Suppressor macrophage treated with lipopolysaccharide for 4 hours (primary cell): ENCODE data around the gene KRT35.

ENCODE experiments used
- DNase-seq: peaks from one replicate; pipeline ENCODE4 v3.0.0-alpha.2; 2020

The KRT35 gene

GRCh38 chr17:41481036-41481435, at the start of gene KRT35:
TSS of gene KRT35 (minus strand) at chr17:41481151. CDS start at chr17:41481097, 54 bp downstream.
- DNase-seq, result no peak

- no peak for DNase-seq
Measured at GRCh38 chr17:41530062-41531048, 49.4 kb upstream of the KRT35 start.

- DNase-seq, result no peak
Measured at GRCh38 chr17:41529491-41529915, 48.6 kb upstream of the KRT35 start.

GRCh38 chr17:41528959-41529353, 48.0 kb upstream of the KRT35 start:
- DNase-seq, result no peak

GRCh38 chr17:41527063-41528023, 46.4 kb upstream of the KRT35 start:
- no peak for DNase-seq

GRCh38 chr17:41524261-41524660, 43.3 kb upstream of the KRT35 start:
- no peak for DNase-seq

GRCh38 chr17:41523787-41524186, 42.8 kb upstream of the KRT35 start:
- no peak for DNase-seq

- DNase-seq, result no peak
Measured at GRCh38 chr17:41523225-41523593, 42.3 kb upstream of the KRT35 start.

GRCh38 chr17:41522301-41523224, 41.6 kb upstream of the KRT35 start:
- DNase-seq, result no peak

GRCh38 chr17:41521574-41522261, 40.8 kb upstream of the KRT35 start:
- peak; percentile 51 for DNase-seq

GRCh38 chr17:41520821-41521521, 40.0 kb upstream of the KRT35 start:
- DNase-seq, result no peak

- DNase-seq, result no peak
Measured at GRCh38 chr17:41519501-41520224, 38.7 kb upstream of the KRT35 start.

- no peak for DNase-seq
Measured at GRCh38 chr17:41518789-41519449, 38.0 kb upstream of the KRT35 start, which contains the start of gene KRT15. TSS of gene KRT15 (minus strand) at chr17:41518890. CDS start at chr17:41518827, 63 bp downstream.

GRCh38 chr17:41518031-41518430, 37.1 kb upstream of the KRT35 start:
- no peak for DNase-seq

- DNase-seq, result no peak
Measured at GRCh38 chr17:41516830-41517283, 35.9 kb upstream of the KRT35 start.

GRCh38 chr17:41516147-41516829, 35.3 kb upstream of the KRT35 start:
- DNase-seq, result no peak

- no peak for DNase-seq
Measured at GRCh38 chr17:41513168-41513547, 32.2 kb upstream of the KRT35 start.

GRCh38 chr17:41512546-41513167, 31.7 kb upstream of the KRT35 start:
- DNase-seq, result no peak
